Inferior parietal cortex (tissue), 1 donor: ENCODE data around the gene NPAS3.

Experiments used
- DNase-seq: peaks from one replicate; pipeline ENCODE4 v3.0.0-alpha.2; 2016; ENCODE audit errors: extremely low spot score

The NPAS3 gene

GRCh38 chr14:33711194-33711593 lies 772.5 kb downstream of the NPAS3 start:
- no peak for DNase-seq

- peak; percentile 40 for DNase-seq
These were observed 773.1 kb downstream of the NPAS3 start for GRCh38 chr14:33711811-33712216.

- DNase-seq: no peak
These were observed 776.0 kb downstream of the NPAS3 start for GRCh38 chr14:33714527-33715226.

GRCh38 chr14:33715227-33715528 lies 776.5 kb downstream of the NPAS3 start:
- no peak for DNase-seq

GRCh38 chr14:33716921-33717320 lies 778.2 kb downstream of the NPAS3 start:
- no peak for DNase-seq

- DNase-seq: no peak
These were observed 779.2 kb downstream of the NPAS3 start for GRCh38 chr14:33717866-33718265.

GRCh38 chr14:33720284-33720787 lies 781.7 kb downstream of the NPAS3 start:
- DNase-seq: no peak

GRCh38 chr14:33726685-33727084 lies 788.0 kb downstream of the NPAS3 start:
- DNase-seq: no peak

GRCh38 chr14:33727606-33728005 lies 788.9 kb downstream of the NPAS3 start:
- no peak for DNase-seq

- DNase-seq: no peak
These were observed 789.4 kb downstream of the NPAS3 start for GRCh38 chr14:33728010-33728498.

- DNase-seq: no peak
These were observed 791.5 kb downstream of the NPAS3 start for GRCh38 chr14:33730156-33730555.

- DNase-seq: no peak
These were observed 793.5 kb downstream of the NPAS3 start for GRCh38 chr14:33732175-33732574.

- no peak for DNase-seq
These were observed 794.6 kb downstream of the NPAS3 start for GRCh38 chr14:33733310-33733709.

- DNase-seq: no peak
These were observed 795.0 kb downstream of the NPAS3 start for GRCh38 chr14:33733721-33734120.

GRCh38 chr14:33734387-33734786 lies 795.7 kb downstream of the NPAS3 start:
- DNase-seq: no peak

- no peak for DNase-seq
These were observed 797.7 kb downstream of the NPAS3 start for GRCh38 chr14:33736299-33736825.

- DNase-seq: no peak
These were observed 798.3 kb downstream of the NPAS3 start for GRCh38 chr14:33736979-33737378.

GRCh38 chr14:33737446-33737845 lies 798.8 kb downstream of the NPAS3 start:
- no peak for DNase-seq

GRCh38 chr14:33738029-33738428 lies 799.4 kb downstream of the NPAS3 start:
- DNase-seq: no peak

GRCh38 chr14:33738491-33738890 lies 799.8 kb downstream of the NPAS3 start:
- DNase-seq: no peak

GRCh38 chr14:33740531-33740930 lies 801.9 kb downstream of the NPAS3 start:
- no peak for DNase-seq

GRCh38 chr14:33742166-33742565 lies 803.5 kb downstream of the NPAS3 start:
- no peak for DNase-seq

GRCh38 chr14:33745163-33745562 lies 806.5 kb downstream of the NPAS3 start:
- no peak for DNase-seq

GRCh38 chr14:33747749-33748148 lies 809.1 kb downstream of the NPAS3 start:
- DNase-seq: no peak
